Measurements from ENCODE around the gene CACNG7. TPM values are rescaled to one million over a fixed set of nuclear protein-coding genes. Genes with fewer than 3 reads are reported as not detected.

Gene CACNG7
- polyA plus RNA-seq, 3 donors: not detected

DNA sequence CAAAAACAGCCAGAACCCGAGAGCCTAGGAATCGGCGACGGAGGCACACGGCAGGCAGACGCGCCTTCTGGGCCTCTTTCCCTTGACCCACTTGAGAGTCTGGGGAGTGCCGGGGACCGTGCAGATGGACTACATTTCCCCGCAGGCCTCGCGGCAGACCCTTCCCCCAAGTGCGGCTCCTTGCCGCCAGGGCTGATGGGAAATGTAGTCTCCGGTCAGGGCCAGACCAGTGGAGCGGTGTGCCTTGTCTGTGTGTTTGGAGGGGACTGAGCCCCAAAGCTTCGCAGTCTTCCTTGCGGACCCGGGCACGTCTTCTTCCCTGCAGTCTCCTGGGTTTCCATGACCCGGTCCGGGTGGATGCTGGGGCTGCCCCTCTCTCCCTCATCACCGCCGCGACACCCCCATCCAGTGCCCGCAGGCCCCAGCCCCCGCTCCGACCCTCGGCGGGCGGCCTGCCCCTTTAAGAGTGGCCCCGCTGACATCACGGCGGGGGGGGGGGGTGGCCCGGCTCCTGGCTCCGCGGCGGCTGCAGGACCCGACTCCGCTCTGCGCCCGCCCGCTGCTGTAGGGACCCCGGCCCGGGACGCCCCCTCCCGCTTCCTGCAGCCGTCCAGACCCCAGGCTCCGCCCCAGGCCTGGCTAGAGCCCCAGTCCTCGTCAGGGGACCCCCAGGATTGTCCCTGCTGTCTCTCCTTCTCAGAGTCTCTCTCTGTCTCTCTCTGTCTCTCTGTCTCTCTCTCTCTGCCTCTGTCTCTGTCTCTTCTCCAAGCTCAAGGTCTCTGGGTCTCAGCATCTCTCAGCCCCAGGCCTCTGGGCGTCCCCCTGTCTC is 758 bp upstream of the CACNG7 start:
- no peak overlapping the region for H3K9ac ChIP-seq (ENCODE audit: insufficient read depth, low read length, poor library complexity, severe bottlenecking)
- no peak overlapping the region for H3K4me3 ChIP-seq (replicated peaks in 1 of 3; ENCODE audit: low read depth in 2 of 3, low read length in 3 of 3)
- Mint-ChIP-seq H3K27ac (no peak overlapping the region), H3K27me3 (ENCODE audit: low read depth in 3 of 3) (peaks cover 75 to 87% (median 84%) of the 10 kb centered on the region in 3 donors), H3K9me3 (peaks cover 0 to 35% (median 22%) of the 10 kb centered on the region in 7 donors), H3K4me1 (peaks cover 27% of the 10 kb centered on the region), H3K36me3 (peaks cover 14 to 23% of the 10 kb centered on the region in 2 donors), H3K4me3 (peak overlapping the region in 1 of 2 donors; percentile 97)
- H3K79me2 ChIP-seq (ENCODE audit: insufficient read depth, low read length): no peaks in the 10 kb centered on the region
- intact Hi-C loops (cut with micrococcal nuclease): no loop called here
- WGBS (ENCODE audit: insufficient coverage): 5% methylated on average over 27 of the region's 51 CpGs
- H3K4me2 ChIP-seq (replicated peaks; ENCODE audit: extremely low read depth, low read length, poor library complexity, severe bottlenecking): peak overlapping the region; percentile 1
- no peaks in the 10 kb centered on the region for H4K20me1 ChIP-seq (ENCODE audit: insufficient read depth, low read length)
- H2AFZ ChIP-seq (ENCODE audit: insufficient read depth, low read depth, low read length, poor library complexity, severe bottlenecking): no peak overlapping the region
- H3K27ac ChIP-seq (ENCODE audit: low read depth in 1 of 2, low read length in 2 of 2): no peak overlapping the region
- H3K36me3 ChIP-seq (replicated peaks in 1 of 2; ENCODE audit: control insufficient read depth in 1 of 2, insufficient read depth in 2 of 2, low read length in 2 of 2): no peaks in the 10 kb centered on the region
- H3K4me1 ChIP-seq (ENCODE audit: control insufficient read depth in 1 of 2, insufficient read depth in 2 of 2, low read length in 2 of 2): peaks cover 14 to 24% of the 10 kb centered on the region in 2 donors
- peak; percentile 24 to 40 (median 33) for DNase-seq
- H3K27me3 ChIP-seq (ENCODE audit: control insufficient read depth in 2 of 2, insufficient read depth in 2 of 2, low read length in 2 of 2): peaks cover 32 to 75% of the 10 kb centered on the region in 2 donors
- TF ChIP-seq, protein P1, sequence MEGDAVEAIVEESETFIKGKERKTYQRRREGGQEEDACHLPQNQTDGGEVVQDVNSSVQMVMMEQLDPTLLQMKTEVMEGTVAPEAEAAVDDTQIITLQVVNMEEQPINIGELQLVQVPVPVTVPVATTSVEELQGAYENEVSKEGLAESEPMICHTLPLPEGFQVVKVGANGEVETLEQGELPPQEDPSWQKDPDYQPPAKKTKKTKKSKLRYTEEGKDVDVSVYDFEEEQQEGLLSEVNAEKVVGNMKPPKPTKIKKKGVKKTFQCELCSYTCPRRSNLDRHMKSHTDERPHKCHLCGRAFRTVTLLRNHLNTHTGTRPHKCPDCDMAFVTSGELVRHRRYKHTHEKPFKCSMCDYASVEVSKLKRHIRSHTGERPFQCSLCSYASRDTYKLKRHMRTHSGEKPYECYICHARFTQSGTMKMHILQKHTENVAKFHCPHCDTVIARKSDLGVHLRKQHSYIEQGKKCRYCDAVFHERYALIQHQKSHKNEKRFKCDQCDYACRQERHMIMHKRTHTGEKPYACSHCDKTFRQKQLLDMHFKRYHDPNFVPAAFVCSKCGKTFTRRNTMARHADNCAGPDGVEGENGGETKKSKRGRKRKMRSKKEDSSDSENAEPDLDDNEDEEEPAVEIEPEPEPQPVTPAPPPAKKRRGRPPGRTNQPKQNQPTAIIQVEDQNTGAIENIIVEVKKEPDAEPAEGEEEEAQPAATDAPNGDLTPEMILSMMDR (IDR thresholded peaks at IDR 0.05): no peak
- peaks cover 0 to 16% of the 10 kb centered on the region in 2 donors for H3K9me3 ChIP-seq (replicated peaks in 1 of 2; ENCODE audit: control insufficient read depth in 1 of 2, insufficient read depth in 1 of 2, low read length in 2 of 2)

GRCh38 chr19:53909471-53910169 is 542 bp downstream of the CACNG7 start:
- Mint-ChIP-seq H3K36me3 (peaks cover 14 to 23% of the 10 kb centered on the region in 2 donors), H3K4me1 (peaks cover 27% of the 10 kb centered on the region), H3K9me3 (peaks cover 0 to 35% (median 22%) of the 10 kb centered on the region in 7 donors), H3K27ac (no peak overlapping the region), H3K27me3 (ENCODE audit: low read depth in 3 of 3) (peaks cover 72 to 91% (median 85%) of the 10 kb centered on the region in 3 donors), H3K4me3 (peak overlapping the region in 1 of 2 donors; percentile 68)
- intact Hi-C loops (cut with micrococcal nuclease): no loop called here
- WGBS (ENCODE audit: insufficient coverage): 3% methylated on average over 47 of the region's 47 CpGs
- TF ChIP-seq, protein P1 (IDR thresholded peaks at IDR 0.05): no peak
- Histone ChIP-seq H4K20me1 (ENCODE audit: insufficient read depth, low read length) (no peaks in the 10 kb centered on the region), H3K36me3 (replicated peaks in 1 of 2; ENCODE audit: control insufficient read depth in 1 of 2, insufficient read depth in 2 of 2, low read length in 2 of 2) (no peaks in the 10 kb centered on the region), H3K27ac (ENCODE audit: low read depth in 1 of 2, low read length in 2 of 2) (no peak overlapping the region), H2AFZ (ENCODE audit: insufficient read depth, low read depth, low read length, poor library complexity, severe bottlenecking) (no peak overlapping the region), H3K4me2 (replicated peaks; ENCODE audit: extremely low read depth, low read length, poor library complexity, severe bottlenecking) (no peak overlapping the region), H3K27me3 (ENCODE audit: control insufficient read depth in 2 of 2, insufficient read depth in 2 of 2, low read length in 2 of 2) (peaks cover 32 to 69% of the 10 kb centered on the region in 2 donors), H3K9ac (ENCODE audit: insufficient read depth, low read length, poor library complexity, severe bottlenecking) (no peak overlapping the region), H3K79me2 (ENCODE audit: insufficient read depth, low read length) (no peaks in the 10 kb centered on the region), H3K9me3 (replicated peaks in 1 of 2; ENCODE audit: control insufficient read depth in 1 of 2, insufficient read depth in 1 of 2, low read length in 2 of 2) (peaks cover 0 to 16% of the 10 kb centered on the region in 2 donors), H3K4me1 (ENCODE audit: control insufficient read depth in 1 of 2, insufficient read depth in 2 of 2, low read length in 2 of 2) (peaks cover 14 to 24% of the 10 kb centered on the region in 2 donors), H3K4me3 (replicated peaks in 1 of 3; ENCODE audit: low read depth in 2 of 3, low read length in 3 of 3) (no peak overlapping the region)
- no peak for DNase-seq

All from CD14-positive monocyte (primary cell).